ENCODE measurements around the gene RNF144A.

RNF144A gene

DNA sequence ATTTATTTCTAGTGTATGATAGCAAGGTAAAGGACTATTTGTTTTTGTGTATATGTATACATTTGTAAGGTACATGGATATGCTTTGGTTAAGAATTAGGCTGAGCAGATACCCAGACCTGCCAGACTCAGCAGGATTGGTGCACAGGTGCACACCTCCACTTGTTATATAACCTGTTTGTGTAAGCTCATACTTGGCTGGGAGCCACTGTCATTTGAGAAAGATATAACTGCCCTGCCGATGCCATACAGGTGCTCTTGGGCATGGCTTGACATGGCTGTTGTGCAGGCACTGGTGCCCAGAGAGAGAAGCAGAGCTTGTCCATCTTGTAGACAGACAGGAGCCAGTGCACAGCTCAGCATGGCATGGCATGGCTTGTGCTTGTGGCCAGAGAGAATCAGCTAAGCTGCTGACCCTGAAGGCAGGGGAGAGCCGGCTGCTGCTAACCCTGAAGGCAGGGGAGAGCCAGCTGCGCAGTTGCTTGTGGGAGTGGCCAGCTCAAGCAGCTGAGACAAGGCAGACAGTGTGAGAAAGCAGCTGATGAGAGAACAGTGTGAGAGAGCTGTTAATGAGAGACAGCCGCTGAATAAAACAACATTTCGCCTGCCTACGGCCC lies 136.5 kb downstream of the RNF144A start:
- DNase-seq, result no peak

DNA sequence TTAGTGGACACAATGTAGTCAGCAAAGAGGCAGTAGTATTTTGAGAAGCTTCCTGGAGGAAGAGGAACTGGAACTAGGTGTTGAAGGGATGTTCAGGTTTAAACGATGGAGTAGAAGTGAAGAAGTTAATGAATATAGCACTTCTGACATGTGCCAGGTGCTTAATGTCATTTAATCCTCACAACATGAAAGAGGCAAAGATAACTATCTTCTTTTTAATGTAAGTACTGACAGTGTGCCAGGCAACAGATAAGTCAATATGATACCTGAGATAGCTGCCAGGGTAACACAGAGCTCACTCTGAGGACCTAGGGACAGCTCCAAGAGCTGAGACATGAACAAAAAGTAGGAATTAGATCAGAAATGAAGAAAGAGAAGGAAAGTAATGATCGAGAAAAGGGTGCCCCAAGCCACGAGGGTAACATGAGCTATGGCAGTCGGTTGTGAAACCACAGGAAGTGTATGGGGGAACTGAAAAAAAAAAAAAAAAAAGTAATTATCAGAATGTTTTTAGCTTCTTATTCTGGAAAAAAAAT lies 140.7 kb downstream of the RNF144A start:
- DNase-seq, result no peak

GRCh38 chr2:7060156-7060555 lies 142.9 kb downstream of the RNF144A start:
- no peak for DNase-seq

DNA sequence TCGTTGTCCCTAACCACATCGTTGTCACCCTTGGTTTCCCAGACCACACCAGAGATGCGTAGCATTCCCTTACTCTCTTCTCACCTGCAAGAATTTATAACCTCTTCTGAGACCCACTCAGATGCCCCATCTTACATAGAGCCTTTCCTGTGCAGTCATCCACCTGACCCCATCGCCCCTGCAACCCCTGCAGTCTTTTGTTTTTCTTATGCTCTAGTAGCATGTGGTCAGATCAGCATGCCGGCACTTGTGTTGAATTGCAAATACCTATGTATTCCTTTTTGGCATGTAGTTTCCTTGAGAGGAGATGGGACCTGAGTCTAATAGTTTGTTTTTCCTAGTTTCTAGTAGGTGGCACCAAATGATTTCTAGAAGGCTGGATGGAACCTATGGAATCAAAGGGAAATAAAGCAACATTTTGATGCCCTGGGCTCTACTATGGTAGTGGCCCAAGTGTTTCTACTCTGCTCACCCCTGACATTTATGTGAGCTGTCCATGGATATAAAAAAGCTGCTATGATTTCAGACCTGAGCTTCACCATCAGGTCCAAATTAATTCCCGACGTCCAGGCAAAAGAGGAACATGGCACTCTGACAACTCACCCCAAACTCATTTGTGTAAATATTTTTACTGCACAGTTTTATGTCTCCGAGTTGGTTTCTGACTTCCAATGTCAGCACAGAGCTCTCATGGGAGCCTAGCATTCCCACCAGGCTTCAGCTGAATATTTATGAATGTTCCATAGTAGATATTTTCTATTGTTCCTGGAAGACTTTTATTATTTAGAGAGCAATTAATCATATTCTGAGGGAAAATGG lies 143.6 kb downstream of the RNF144A start:
- no peak for DNase-seq

DNA sequence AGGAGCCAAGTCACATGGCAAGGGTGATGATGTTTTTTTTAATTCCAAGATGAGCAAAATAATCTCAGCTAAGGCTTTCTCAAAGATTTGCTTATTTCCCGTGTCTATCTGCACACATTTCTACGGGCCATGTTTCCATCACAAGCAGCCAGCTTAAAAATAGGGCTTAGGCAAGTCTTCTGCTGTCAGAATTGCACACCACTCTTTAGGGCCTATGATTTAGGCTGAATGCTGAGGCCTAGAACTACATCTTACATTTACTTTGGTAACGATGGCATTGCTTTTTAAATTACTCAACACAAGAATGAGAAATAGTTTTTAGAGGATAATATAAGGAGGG lies 144.2 kb downstream of the RNF144A start:
- DNase-seq, result no peak

DNA sequence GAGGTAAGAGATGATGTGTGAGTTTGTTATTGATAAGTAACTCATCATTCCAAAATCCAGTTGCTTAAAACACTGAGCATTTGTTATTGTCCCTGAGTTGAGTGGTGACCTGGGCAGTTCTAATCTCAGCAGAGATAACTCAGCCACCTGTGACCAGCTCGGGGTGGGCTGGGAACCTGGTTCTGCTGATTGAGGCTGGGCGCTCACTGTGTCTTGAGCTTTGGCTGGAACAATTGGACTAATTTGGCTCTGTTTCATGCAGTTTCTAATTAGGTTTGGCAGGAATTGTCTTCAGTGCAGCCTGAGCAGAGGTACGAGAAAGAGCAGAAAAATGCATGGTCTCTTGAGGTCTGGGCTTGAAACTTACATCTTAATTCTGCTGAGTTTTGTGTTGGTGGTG lies 144.7 kb downstream of the RNF144A start:
- no peak for DNase-seq

DNA sequence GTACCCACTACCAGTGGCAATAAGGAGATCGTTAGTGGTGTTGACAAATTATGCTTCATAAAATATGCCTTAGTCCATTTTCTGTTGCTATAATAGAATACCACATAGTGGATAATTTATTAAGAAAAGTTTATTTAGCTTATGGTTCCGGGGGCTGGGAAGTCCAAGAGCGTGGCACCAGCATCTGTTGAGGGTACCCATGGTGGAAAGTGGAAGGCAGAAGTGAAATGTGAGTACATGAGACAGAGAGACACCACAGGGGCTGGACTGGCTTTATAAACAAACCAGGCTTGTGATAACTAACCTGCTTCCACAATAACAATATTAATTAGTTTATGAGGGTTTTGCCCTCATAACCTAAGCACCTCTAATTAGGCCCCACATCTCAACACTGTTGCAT lies 146.6 kb downstream of the RNF144A start:
- no peak for DNase-seq

- DNase-seq, result no peak
These were observed 151.2 kb downstream of the RNF144A start for GRCh38 chr2:7068457-7068856.

DNA sequence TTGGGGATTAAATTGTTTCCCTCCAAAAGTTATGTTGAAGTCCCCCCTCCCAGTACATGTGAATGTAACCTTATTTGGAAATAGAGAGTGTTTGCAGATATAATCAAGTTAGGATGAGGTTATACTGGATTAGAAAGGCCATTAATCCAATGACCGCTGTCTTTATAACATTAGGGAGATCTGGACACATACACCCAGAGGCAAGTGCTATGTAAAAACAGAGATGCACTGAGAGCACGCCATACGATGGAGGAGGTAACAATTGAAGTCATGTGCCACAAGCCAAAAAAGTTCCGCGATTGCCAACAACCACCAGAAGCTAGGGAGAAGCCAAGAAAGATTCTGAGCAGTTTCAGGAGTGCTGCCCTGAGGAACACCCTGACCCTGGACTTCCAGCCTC lies 153.3 kb downstream of the RNF144A start:
- no peak for DNase-seq

GRCh38 chr2:7071154-7071553 lies 153.9 kb downstream of the RNF144A start:
- DNase-seq, result no peak

- DNase-seq, result peak; percentile 31
These were observed 154.8 kb downstream of the RNF144A start for GRCh38 chr2:7071916-7072556.

- DNase-seq, result no peak
These were observed 156.7 kb downstream of the RNF144A start for GRCh38 chr2:7073901-7074300.

DNA sequence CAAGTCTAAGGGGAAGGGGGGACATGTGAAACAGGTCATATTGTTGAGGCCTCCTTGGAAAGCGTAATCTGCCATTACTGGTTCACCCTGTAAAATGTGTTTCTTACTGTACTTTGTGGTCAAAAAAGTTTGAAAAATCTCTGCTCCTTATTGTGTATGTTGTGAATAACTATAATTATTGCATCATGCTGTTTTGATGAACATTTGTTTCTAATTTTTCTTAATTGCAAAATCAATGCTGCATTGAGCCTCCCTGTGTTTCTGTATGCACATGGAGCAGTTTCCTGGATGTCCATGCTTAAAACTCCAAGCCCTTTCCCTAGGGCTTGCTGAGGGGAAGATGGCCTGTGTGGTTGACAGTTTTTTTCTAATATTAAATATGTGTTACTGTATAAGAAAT lies 158.6 kb downstream of the RNF144A start:
- DNase-seq, result no peak

DNA sequence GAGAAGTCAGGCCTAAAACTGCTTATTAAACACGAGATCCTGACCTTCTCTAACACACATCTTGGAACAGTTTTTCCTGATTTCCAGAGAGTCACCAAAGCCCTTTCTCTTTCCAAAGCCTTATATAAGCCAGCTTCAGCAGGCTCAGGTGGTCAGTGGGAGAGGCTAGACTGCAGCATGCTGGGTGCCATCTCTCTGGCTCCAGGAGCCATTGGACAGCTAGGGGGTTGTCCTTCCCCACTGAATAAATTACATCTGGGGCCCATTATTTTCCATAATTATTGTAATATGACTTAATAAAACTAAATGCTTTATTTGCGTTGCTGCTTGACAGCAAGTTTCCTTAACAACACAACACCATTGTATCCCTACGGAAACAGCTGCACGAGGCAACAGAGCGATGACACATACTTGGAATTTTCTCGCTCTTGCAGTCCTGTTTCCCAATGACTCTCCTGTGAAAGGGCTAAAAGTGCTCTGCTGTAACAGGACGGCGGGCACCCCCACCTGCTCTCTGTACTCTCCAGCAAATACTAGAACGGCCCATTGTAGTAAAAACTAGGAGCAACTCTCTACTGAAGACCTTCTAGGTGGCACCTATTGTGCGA lies 160.6 kb downstream of the RNF144A start:
- no peak for DNase-seq

DNA sequence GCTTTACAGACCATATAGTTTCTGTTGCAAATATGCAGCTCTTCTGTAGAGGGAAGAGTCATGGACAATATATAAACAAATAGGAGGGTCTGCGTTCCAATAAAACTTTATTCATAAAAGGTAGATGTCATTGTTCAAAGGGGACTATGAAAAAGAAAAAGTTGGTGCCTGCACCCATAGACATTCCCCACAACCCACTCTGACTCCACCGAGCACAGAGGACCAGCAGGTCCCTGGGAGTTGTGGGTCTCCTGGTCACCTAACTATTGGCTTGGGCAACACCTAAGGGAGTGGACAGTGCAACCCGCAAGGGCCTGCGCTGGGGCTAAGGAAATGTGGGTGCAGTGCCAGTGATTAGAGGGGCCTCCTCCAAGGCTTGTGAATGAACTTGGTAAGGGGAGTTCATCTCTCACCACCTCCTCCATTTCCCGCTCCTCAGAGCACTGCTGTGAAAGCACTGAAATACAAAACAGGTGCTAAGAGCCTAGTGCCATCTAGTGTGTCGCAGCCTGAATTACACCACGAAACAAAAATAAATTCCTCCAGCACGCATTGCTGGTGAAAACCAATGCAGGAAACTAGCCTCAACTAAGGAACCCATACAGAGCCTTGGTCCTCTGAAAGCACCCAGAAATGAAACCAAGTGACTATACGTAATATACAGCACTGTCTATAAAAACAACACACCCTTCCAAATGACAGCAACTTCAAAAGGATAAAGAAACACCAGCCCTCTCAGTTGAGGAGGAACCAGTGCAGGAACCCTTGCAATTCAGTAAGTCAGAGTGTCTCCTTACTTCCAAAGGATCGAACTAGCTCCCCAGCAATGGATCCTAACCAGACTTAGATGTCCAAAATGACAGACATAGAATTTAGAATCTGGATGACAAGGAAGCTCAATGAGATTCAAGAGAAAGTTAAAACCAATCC lies 166.6 kb downstream of the RNF144A start:
- no peak for DNase-seq

DNA sequence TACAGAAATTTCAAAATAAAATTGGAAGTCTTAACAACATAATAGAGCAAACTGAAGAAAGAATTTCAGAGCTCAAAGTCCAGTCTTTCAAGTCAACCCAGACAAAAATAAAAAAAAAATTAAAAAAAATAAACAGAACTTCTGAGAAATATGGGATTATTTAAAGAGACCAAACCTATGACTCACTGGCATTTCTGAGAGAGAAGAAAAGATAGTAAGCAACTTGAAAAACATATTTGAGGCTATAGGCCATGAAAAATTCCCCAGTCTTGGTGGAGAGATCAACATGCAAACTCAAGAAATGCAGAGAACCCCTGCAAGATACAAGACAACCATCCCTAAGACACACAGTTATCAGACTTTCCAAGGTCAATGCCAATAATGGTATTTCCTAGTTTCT lies 167.4 kb downstream of the RNF144A start:
- DNase-seq, result no peak

DNA sequence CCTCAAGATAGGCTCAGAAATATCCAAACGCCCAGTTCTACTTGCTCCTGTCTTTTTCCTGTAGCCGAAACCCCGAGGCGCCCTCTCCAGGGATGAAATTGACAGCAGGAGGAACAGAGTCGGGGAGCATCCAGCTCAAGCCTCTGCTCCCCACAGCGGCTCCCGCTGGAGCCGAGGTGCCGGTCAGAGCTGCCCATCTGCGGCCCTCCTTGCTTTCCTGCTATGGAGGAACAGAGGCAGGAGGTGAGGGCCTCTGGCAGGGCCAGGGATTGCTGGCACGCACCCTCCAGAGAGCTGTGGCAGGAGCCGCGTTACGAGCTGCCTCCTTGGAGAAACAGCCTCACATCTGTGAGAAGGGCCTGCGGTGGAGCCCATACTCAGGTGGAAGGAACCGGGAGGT lies 172.1 kb downstream of the RNF144A start:
- no peak for DNase-seq

DNA sequence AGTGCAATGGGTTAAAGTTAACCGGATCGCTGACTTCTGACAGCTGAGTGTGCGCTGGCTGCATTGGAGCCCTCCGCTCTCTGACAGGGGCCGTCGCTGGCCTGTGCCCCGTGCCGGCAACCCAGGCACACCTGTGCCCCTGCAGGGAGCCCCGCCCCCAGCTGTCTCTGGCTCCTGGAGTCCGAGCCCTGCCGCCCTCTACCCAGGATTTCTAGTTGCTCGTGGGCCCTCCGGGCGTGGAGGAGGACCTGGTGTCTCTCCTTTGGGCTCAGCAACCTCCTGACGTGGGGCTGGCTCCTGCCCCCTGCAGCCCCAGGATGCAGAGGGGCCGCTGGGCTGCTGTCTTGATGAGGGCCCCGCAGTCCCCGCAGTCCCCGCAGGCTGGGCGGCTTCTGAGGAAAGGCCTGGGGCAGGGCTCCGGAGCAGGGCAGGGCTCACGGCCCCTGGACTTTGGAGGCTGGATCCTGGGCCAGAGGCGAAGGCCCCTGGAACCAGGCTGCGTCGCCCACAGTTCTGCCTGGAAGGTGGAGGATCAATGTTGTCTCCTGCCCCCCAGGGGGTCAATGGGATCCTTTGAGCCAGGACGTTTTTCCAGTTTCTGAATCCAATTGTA lies 172.8 kb downstream of the RNF144A start:
- DNase-seq, result no peak

GRCh38 chr2:7093376-7093775 lies 176.2 kb downstream of the RNF144A start:
- no peak for DNase-seq

Data from SIG-M5 (cell line).